NCI-H446 treated with DMSO at 0.1 percent for 48 hours (cell line): ENCODE results near the gene CACNB2.

Source experiments
- DNase-seq: peaks from one replicate; lab custom pipeline; 2025; lab: John Stamatoyannopoulos, UW

Gene CACNB2

GRCh38 chr10:18231480-18231879 lies 91.3 kb downstream of the CACNB2 start:
- DNase-seq, result no peak

- DNase-seq, result no peak
These were observed 93.6 kb downstream of the CACNB2 start for GRCh38 chr10:18233775-18234174.

- DNase-seq, result no peak
These were observed 95.3 kb downstream of the CACNB2 start for GRCh38 chr10:18235477-18235876.

- no peak for DNase-seq
These were observed 96.5 kb downstream of the CACNB2 start for GRCh38 chr10:18236756-18237155.

- DNase-seq, result no peak
These were observed 98.8 kb downstream of the CACNB2 start for GRCh38 chr10:18238870-18239485.

- no peak for DNase-seq
These were observed 100.1 kb downstream of the CACNB2 start for GRCh38 chr10:18240185-18240882.

- DNase-seq, result no peak
These were observed 106.7 kb downstream of the CACNB2 start for GRCh38 chr10:18246967-18247366.

- DNase-seq, result no peak
These were observed 111.9 kb downstream of the CACNB2 start for GRCh38 chr10:18252086-18252485.

- no peak for DNase-seq
These were observed 113.9 kb downstream of the CACNB2 start for GRCh38 chr10:18254086-18254485.

- no peak for DNase-seq
These were observed 114.5 kb downstream of the CACNB2 start for GRCh38 chr10:18254692-18255091.

- no peak for DNase-seq
These were observed 120.2 kb downstream of the CACNB2 start for GRCh38 chr10:18260310-18260922.

- DNase-seq, result no peak
These were observed 120.9 kb downstream of the CACNB2 start for GRCh38 chr10:18261063-18261610.

- DNase-seq, result no peak
These were observed 121.6 kb downstream of the CACNB2 start for GRCh38 chr10:18261768-18262231.

- no peak for DNase-seq
These were observed 124.3 kb downstream of the CACNB2 start for GRCh38 chr10:18264466-18265050.

GRCh38 chr10:18268005-18268404 lies 127.8 kb downstream of the CACNB2 start:
- DNase-seq, result no peak

- no peak for DNase-seq
These were observed 131.3 kb downstream of the CACNB2 start for GRCh38 chr10:18271491-18271890.

- no peak for DNase-seq
These were observed 132.8 kb downstream of the CACNB2 start for GRCh38 chr10:18273039-18273438.

- no peak for DNase-seq
These were observed 138.0 kb downstream of the CACNB2 start for GRCh38 chr10:18278181-18278580.

GRCh38 chr10:18279173-18279572 lies 138.9 kb downstream of the CACNB2 start:
- no peak for DNase-seq

- no peak for DNase-seq
These were observed 141.9 kb downstream of the CACNB2 start for GRCh38 chr10:18282094-18282493.

GRCh38 chr10:18290651-18291313 lies 150.6 kb downstream of the CACNB2 start:
- DNase-seq, result no peak
